ENCODE data around the gene SYCP2L. TPM values are rescaled to one million over a fixed set of nuclear protein-coding genes. Genes with fewer than 3 reads are reported as not detected.
"Not testable (repeated sequence)": the region's sequence is repeated elsewhere in the genome, so short reads cannot be mapped to it uniquely, and the experiment has no call there.

SYCP2L gene
- total RNA-seq, 2 experiments from 2014 or later, result 0.13 TPM; not detected in 1

GRCh38 chr6:10993896-10994295, 107.0 kb downstream of the SYCP2L start:
- ChIA-PET CTCF (interaction anchor here (1.5 kb wide), 1 partner anchor 39 kb away, joined by 4 read pairs; no protein-coding TSS in a partner anchor), POLR2A (no interaction called here)
- Mint-ChIP-seq H3K4me3 (no peak overlapping the region), H3K4me1 (ENCODE audit: low read depth) (no peaks in the 10 kb centered on the region), H3K27ac (no peak overlapping the region), H3K36me3 (ENCODE audit: low read depth) (no peaks in the 10 kb centered on the region), H3K9me3 (ENCODE audit: insufficient read depth) (no peaks in the 10 kb centered on the region), H3K27me3 (ENCODE audit: low read depth) (no peaks in the 10 kb centered on the region)
- ATAC-seq (no peak), DNase-seq (no peak)

GRCh38 chr6:10995114-10995707, 108.4 kb downstream of the SYCP2L start:
- Mint-ChIP-seq H3K27me3 (ENCODE audit: low read depth) (peaks cover 4% of the 10 kb centered on the region), H3K4me1 (ENCODE audit: low read depth) (no peaks in the 10 kb centered on the region), H3K9me3 (ENCODE audit: insufficient read depth) (no peaks in the 10 kb centered on the region), H3K4me3 (no peak overlapping the region), H3K36me3 (ENCODE audit: low read depth) (no peaks in the 10 kb centered on the region), H3K27ac (no peak overlapping the region)
- no peak for DNase-seq
- ChIA-PET CTCF (no interaction called here), POLR2A (interaction anchor here (0.5 kb wide), 1 partner anchor 33 kb away, joined by 3 read pairs; no protein-coding TSS in a partner anchor)
- ATAC-seq, result no peak

GRCh38 chr6:10999994-11000393, 113.1 kb downstream of the SYCP2L start:
- H3K4me3 Mint-ChIP-seq, result no peak overlapping the region
- H3K36me3 Mint-ChIP-seq (ENCODE audit: low read depth), result no peaks in the 10 kb centered on the region
- no peaks in the 10 kb centered on the region for H3K4me1 Mint-ChIP-seq (ENCODE audit: low read depth)
- no peak for ATAC-seq
- peaks cover 22% of the 10 kb centered on the region for H3K27me3 Mint-ChIP-seq (ENCODE audit: low read depth)
- DNase-seq, result no peak
- ChIA-PET CTCF (no interaction called here), POLR2A (no interaction called here)
- no peaks in the 10 kb centered on the region for H3K9me3 Mint-ChIP-seq (ENCODE audit: insufficient read depth)
- no peak overlapping the region for H3K27ac Mint-ChIP-seq

- ATAC-seq (no peak), DNase-seq (no peak)
- H3K27me3 Mint-ChIP-seq (ENCODE audit: low read depth), result peaks cover 23% of the 10 kb centered on the region
- no peaks in the 10 kb centered on the region for H3K9me3 Mint-ChIP-seq (ENCODE audit: insufficient read depth)
- H3K27ac Mint-ChIP-seq, result no peak overlapping the region
- H3K4me1 Mint-ChIP-seq (ENCODE audit: low read depth), result no peaks in the 10 kb centered on the region
- POLR2A ChIA-PET, result no interaction called here
- no peak overlapping the region for H3K4me3 Mint-ChIP-seq
- H3K36me3 Mint-ChIP-seq (ENCODE audit: low read depth), result no peaks in the 10 kb centered on the region
- CTCF ChIA-PET, result interaction anchor here (1.8 kb wide), 1 partner anchor 48 kb away, joined by 5 read pairs; no protein-coding TSS in a partner anchor
These were observed 115.3 kb downstream of the SYCP2L start for GRCh38 chr6:11002176-11002575.

GRCh38 chr6:11003297-11003696, 116.4 kb downstream of the SYCP2L start:
- POLR2A ChIA-PET; H3K4me3 Mint-ChIP-seq; H3K9me3 Mint-ChIP-seq (ENCODE audit: insufficient read depth); ATAC-seq; DNase-seq; H3K27ac Mint-ChIP-seq; H3K36me3 Mint-ChIP-seq (ENCODE audit: low read depth); H3K4me1 Mint-ChIP-seq (ENCODE audit: low read depth): not testable (repeated sequence)
- peaks cover 25% of the 10 kb centered on the region for H3K27me3 Mint-ChIP-seq (ENCODE audit: low read depth)
- CTCF ChIA-PET, result interaction anchor here (1.8 kb wide), 1 partner anchor 49 kb away, joined by 5 read pairs; no protein-coding TSS in a partner anchor

- CTCF ChIA-PET, result interaction anchor here (1.6 kb wide), 1 partner anchor 51 kb away, joined by 4 read pairs; no protein-coding TSS in a partner anchor
- H3K4me3 Mint-ChIP-seq, result no peak overlapping the region
- no peak overlapping the region for H3K27ac Mint-ChIP-seq
- peaks cover 23% of the 10 kb centered on the region for H3K27me3 Mint-ChIP-seq (ENCODE audit: low read depth)
- POLR2A ChIA-PET, result no interaction called here
- no peak for DNase-seq
- no peak for ATAC-seq
- H3K36me3 Mint-ChIP-seq (ENCODE audit: low read depth), result no peaks in the 10 kb centered on the region
- no peaks in the 10 kb centered on the region for H3K9me3 Mint-ChIP-seq (ENCODE audit: insufficient read depth)
- H3K4me1 Mint-ChIP-seq (ENCODE audit: low read depth), result no peaks in the 10 kb centered on the region
These were observed 119.2 kb downstream of the SYCP2L start for GRCh38 chr6:11006061-11006460.

GRCh38 chr6:11007715-11008608, 121.1 kb downstream of the SYCP2L start:
- no peak for ATAC-seq
- Mint-ChIP-seq H3K4me1 (ENCODE audit: low read depth) (no peaks in the 10 kb centered on the region), H3K27me3 (ENCODE audit: low read depth) (peaks cover 8% of the 10 kb centered on the region), H3K9me3 (ENCODE audit: insufficient read depth) (no peaks in the 10 kb centered on the region), H3K36me3 (ENCODE audit: low read depth) (no peaks in the 10 kb centered on the region), H3K27ac (no peak overlapping the region), H3K4me3 (no peak overlapping the region)
- ChIA-PET POLR2A (no interaction called here), CTCF (no interaction called here)
- DNase-seq, result no peak

- H3K27me3 Mint-ChIP-seq (ENCODE audit: low read depth), result peaks cover 10% of the 10 kb centered on the region
- H3K9me3 Mint-ChIP-seq (ENCODE audit: insufficient read depth), result no peaks in the 10 kb centered on the region
- ChIA-PET POLR2A (no interaction called here), CTCF (no interaction called here)
- no peaks in the 10 kb centered on the region for H3K36me3 Mint-ChIP-seq (ENCODE audit: low read depth)
- no peak for DNase-seq
- H3K4me1 Mint-ChIP-seq (ENCODE audit: low read depth), result no peaks in the 10 kb centered on the region
- no peak for ATAC-seq
- H3K27ac Mint-ChIP-seq, result no peak overlapping the region
- H3K4me3 Mint-ChIP-seq, result no peak overlapping the region
These were observed 122.0 kb downstream of the SYCP2L start for GRCh38 chr6:11008821-11009220.

- H3K4me3 Mint-ChIP-seq, result no peak overlapping the region
These were observed 122.5 kb downstream of the SYCP2L start for GRCh38 chr6:11009353-11009752.

GRCh38 chr6:11011787-11012234, 125.0 kb downstream of the SYCP2L start:
- Mint-ChIP-seq H3K27ac (no peak overlapping the region), H3K4me1 (ENCODE audit: low read depth) (no peaks in the 10 kb centered on the region), H3K27me3 (ENCODE audit: low read depth) (peaks cover 23% of the 10 kb centered on the region), H3K9me3 (ENCODE audit: insufficient read depth) (no peaks in the 10 kb centered on the region), H3K4me3 (no peak overlapping the region), H3K36me3 (ENCODE audit: low read depth) (no peaks in the 10 kb centered on the region)
- ATAC-seq (no peak), DNase-seq (no peak)
- ChIA-PET CTCF (no interaction called here), POLR2A (no interaction called here)

More at GRCh38 chr6:11009353-11009752, 122.5 kb downstream of the SYCP2L start:
- no peak for DNase-seq
- Mint-ChIP-seq H3K27ac (no peak overlapping the region), H3K27me3 (ENCODE audit: low read depth) (peaks cover 10% of the 10 kb centered on the region), H3K9me3 (ENCODE audit: insufficient read depth) (no peaks in the 10 kb centered on the region), H3K36me3 (ENCODE audit: low read depth) (no peaks in the 10 kb centered on the region), H3K4me1 (ENCODE audit: low read depth) (no peaks in the 10 kb centered on the region)
- no peak for ATAC-seq
- CTCF ChIA-PET, result no interaction called here
- POLR2A ChIA-PET, result no interaction called here

- CTCF ChIA-PET, result no interaction called here
- H3K36me3 Mint-ChIP-seq (ENCODE audit: low read depth), result no peaks in the 10 kb centered on the region
- H3K4me1 Mint-ChIP-seq (ENCODE audit: low read depth), result no peaks in the 10 kb centered on the region
- POLR2A ChIA-PET, result no interaction called here
- H3K4me3 Mint-ChIP-seq, result no peak overlapping the region
- no peaks in the 10 kb centered on the region for H3K9me3 Mint-ChIP-seq (ENCODE audit: insufficient read depth)
- H3K27ac Mint-ChIP-seq, result no peak overlapping the region
- H3K27me3 Mint-ChIP-seq (ENCODE audit: low read depth), result peaks cover 21% of the 10 kb centered on the region
- DNase-seq (no peak), ATAC-seq (no peak)
These were observed 125.5 kb downstream of the SYCP2L start for GRCh38 chr6:11012295-11012754.

GRCh38 chr6:11012976-11013720, 126.3 kb downstream of the SYCP2L start:
- no peak overlapping the region for H3K4me3 Mint-ChIP-seq
- no peaks in the 10 kb centered on the region for H3K36me3 Mint-ChIP-seq (ENCODE audit: low read depth)
- H3K27me3 Mint-ChIP-seq (ENCODE audit: low read depth), result peaks cover 21% of the 10 kb centered on the region
- no peaks in the 10 kb centered on the region for H3K4me1 Mint-ChIP-seq (ENCODE audit: low read depth)
- H3K9me3 Mint-ChIP-seq (ENCODE audit: insufficient read depth), result no peaks in the 10 kb centered on the region
- no peak overlapping the region for H3K27ac Mint-ChIP-seq
- ATAC-seq, result no peak
- CTCF ChIA-PET, result no interaction called here
- POLR2A ChIA-PET, result no interaction called here
- no peak for DNase-seq
